ENCODE measurements around the gene TET3.

GRCh38 chr2:73993376-73993775 lies 8.7 kb downstream of the TET3 start:
- TF ChIP-seq POLR2AphosphoS5 (IDR thresholded peaks at IDR 0.05; ENCODE audit: borderline replicate concordance, low read depth, low read length) = no peak
- no peak for TF ChIP-seq EZH2 (IDR thresholded peaks at IDR 0.05)
- no peak for TF ChIP-seq FOXP2 (optimal IDR thresholded peaks at IDR 0.05; ENCODE audit: control extremely low read depth, extremely low read length, insufficient read depth)
